Activated T-cell treated with anti-CD3 and anti-CD28 coated beads, Interleukin-2, amount 50 U/mL, for 4 hours (primary cell): ENCODE measurements around the gene SLC35F6. TPM values are rescaled to one million over a fixed set of nuclear protein-coding genes. Genes with fewer than 3 reads are reported as not detected.

Source experiments
- ATAC-seq, 2 donors: fragments of 200-7000 bp; cut with Tn5 transposase; one replicate each; pipeline ENCODE4 v1.10.0; 2021
- DNase-seq: peaks from one replicate; pipeline ENCODE4 v3.0.0-alpha.2; 2020
- H3K27me3 Mint-ChIP-seq: one replicate; pipeline ENCODE4 v1.8.0; 2021; ENCODE audit warnings: low read depth, mixed read lengths
- H3K36me3 Mint-ChIP-seq: one replicate; pipeline ENCODE4 v1.8.0; 2022; ENCODE audit warnings: mixed read lengths; ENCODE audit not compliant: insufficient read depth
- H3K4me1 Mint-ChIP-seq: one replicate; pipeline ENCODE4 v1.8.0; 2021; ENCODE audit warnings: low read depth, mixed read lengths
- H3K4me3 Mint-ChIP-seq: one replicate; pipeline ENCODE4 v1.8.0; 2021; ENCODE audit warnings: mild to moderate bottlenecking, moderate library complexity, mixed read lengths
- H3K9me3 Mint-ChIP-seq: one replicate; pipeline ENCODE4 v1.8.0; 2021; ENCODE audit warnings: mixed read lengths
- total RNA-seq, 3 donors: library from RNA; stranded (reverse); gene quantifications; one replicate each; pipeline ENCODE4 v1.2.1, GENCODE V29; 2021

The SLC35F6 gene
- total RNA-seq, 3 donors from 2014 or later, result 9.2 to 12.5 (median 11.6) TPM

DNA sequence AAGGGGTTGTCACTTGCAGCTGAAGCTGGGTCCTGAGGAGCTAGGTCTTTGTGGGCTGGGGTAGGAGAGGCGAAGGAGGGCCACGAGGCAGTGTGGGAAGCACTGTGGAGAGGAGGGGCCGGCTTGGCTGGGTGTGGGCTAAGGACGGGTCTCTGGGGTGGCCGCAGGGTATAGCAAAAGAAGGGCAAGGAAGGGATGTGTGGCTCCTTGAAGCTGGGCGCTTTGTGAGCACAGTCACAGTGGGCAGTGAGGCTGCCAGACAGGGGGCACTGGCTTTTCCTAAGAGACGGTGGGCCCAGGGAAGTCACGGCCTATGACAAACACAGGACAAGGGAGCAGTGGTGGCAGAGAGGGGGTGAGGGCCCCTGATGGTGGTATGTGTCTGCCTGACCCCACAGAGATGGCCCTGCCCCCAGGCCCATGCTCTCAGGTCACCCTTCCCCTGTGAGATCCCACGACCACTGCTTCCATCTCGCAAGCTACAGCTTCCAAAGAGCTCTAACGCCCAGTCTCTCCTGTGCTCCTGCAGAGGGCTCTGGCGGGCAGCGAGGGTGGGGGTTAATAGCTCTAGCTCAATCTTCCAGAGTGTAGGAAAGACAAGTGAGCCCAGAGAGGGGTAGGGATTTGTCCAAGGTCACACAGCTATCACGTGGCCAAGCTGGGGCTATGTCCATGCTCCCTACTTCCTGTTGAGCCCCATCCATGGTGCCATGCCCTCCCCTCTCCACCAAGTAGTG is 39.1 kb upstream of the SLC35F6 start:
- H3K27me3 Mint-ChIP-seq, result peaks cover 15% of the 10 kb centered on the region
- DNase-seq (no peak), ATAC-seq (no peak)
- no peaks in the 10 kb centered on the region for H3K9me3 Mint-ChIP-seq
- no peaks in the 10 kb centered on the region for H3K36me3 Mint-ChIP-seq
- H3K4me1 Mint-ChIP-seq, result no peaks in the 10 kb centered on the region
- no peak overlapping the region for H3K4me3 Mint-ChIP-seq

DNA sequence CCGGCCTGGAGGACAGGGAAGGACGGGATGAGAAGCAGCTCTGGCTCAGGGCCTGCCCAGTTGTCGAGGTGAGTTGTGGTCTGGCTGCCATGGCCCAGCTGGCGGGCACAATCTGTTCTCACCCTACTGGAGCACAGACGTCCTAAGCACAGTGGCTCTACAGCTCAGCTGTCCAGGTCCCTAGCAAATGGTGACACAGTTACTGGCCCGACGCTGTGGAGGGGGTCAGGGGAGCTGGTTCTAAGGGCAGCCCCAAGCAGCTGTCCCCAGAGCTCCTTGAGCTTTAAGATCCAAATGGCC is 38.6 kb upstream of the SLC35F6 start:
- DNase-seq (no peak), ATAC-seq (no peak)
- Mint-ChIP-seq H3K9me3 (no peaks in the 10 kb centered on the region), H3K4me3 (no peak overlapping the region), H3K36me3 (no peaks in the 10 kb centered on the region), H3K4me1 (no peaks in the 10 kb centered on the region), H3K27me3 (peaks cover 15% of the 10 kb centered on the region)

GRCh38 chr2:26726228-26726627 is 37.9 kb upstream of the SLC35F6 start:
- no peak for ATAC-seq
- no peak overlapping the region for H3K4me3 Mint-ChIP-seq
- DNase-seq, result no peak
- H3K27me3 Mint-ChIP-seq, result peaks cover 21% of the 10 kb centered on the region
- H3K9me3 Mint-ChIP-seq, result no peaks in the 10 kb centered on the region
- no peaks in the 10 kb centered on the region for H3K36me3 Mint-ChIP-seq
- H3K4me1 Mint-ChIP-seq, result no peaks in the 10 kb centered on the region

DNA sequence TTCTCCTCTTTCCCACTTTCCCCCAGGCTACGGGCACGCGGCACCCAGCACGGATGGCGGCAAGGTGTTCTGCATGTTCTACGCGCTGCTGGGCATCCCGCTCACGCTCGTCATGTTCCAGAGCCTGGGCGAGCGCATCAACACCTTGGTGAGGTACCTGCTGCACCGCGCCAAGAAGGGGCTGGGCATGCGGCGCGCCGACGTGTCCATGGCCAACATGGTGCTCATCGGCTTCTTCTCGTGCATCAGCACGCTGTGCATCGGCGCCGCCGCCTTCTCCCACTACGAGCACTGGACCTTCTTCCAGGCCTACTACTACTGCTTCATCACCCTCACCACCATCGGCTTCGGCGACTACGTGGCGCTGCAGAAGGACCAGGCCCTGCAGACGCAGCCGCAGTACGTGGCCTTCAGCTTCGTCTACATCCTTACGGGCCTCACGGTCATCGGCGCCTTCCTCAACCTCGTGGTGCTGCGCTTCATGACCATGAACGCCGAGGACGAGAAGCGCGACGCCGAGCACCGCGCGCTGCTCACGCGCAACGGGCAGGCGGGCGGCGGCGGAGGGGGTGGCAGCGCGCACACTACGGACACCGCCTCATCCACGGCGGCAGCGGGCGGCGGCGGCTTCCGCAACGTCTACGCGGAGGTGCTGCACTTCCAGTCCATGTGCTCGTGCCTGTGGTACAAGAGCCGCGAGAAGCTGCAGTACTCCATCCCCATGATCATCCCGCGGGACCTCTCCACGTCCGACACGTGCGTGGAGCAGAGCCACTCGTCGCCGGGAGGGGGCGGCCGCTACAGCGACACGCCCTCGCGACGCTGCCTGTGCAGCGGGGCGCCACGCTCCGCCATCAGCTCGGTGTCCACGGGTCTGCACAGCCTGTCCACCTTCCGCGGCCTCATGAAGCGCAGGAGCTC is 36.2 kb upstream of the SLC35F6 start:
- DNase-seq, result no peak

GRCh38 chr2:26729311-26729710 is 34.8 kb upstream of the SLC35F6 start:
- ATAC-seq, result no peak
- no peak for DNase-seq
- H3K27me3 Mint-ChIP-seq, result peaks cover 23% of the 10 kb centered on the region
- H3K4me1 Mint-ChIP-seq, result no peaks in the 10 kb centered on the region
- no peak overlapping the region for H3K4me3 Mint-ChIP-seq
- H3K9me3 Mint-ChIP-seq, result no peaks in the 10 kb centered on the region
- H3K36me3 Mint-ChIP-seq, result no peaks in the 10 kb centered on the region

More for the DNA sequence above, 36.2 kb upstream of the SLC35F6 start:
- H3K27me3 Mint-ChIP-seq, result peaks cover 21% of the 10 kb centered on the region
- H3K9me3 Mint-ChIP-seq, result no peaks in the 10 kb centered on the region
- no peaks in the 10 kb centered on the region for H3K36me3 Mint-ChIP-seq
- no peak overlapping the region for H3K4me3 Mint-ChIP-seq
- H3K4me1 Mint-ChIP-seq, result no peaks in the 10 kb centered on the region
- ATAC-seq, result peak; percentile 62 to 67

DNA sequence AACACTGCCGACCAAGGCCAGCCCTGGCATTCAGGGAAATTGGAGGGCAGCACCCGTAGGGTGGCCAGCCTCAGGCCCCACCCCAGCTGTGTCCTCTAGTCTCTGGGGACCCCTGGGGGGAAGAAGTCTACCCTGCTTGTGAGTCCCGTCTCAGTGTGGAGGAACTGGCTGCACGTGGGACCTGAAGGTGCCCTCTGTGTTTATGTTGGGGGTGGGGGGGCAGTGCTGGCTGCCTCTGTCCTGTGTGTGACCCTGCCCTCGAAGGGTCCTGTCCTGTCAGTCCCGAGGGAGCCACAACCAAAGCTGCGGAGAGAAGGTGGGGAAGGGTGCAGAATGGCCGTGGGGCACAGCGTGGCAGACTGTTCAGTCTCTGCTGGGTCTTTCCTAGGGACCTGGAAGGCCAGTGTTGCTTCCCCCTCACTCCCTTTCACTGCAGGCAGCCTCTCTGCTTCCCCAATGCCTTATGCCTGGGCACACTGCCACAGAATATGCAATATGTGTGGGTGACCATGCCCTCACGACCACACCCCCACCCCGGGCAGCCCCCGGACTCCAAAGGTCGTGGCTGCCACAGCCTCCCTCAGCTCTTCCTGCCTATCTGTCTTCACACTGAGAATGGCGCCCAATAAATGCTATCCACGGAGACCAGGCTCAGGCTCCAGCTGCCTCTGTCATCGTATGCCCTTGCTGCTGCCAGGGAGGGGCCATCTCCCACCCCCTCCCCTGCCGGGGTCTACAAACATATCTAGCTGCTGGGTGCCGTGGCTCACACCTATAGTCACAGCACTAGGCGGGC is 33.3 kb upstream of the SLC35F6 start:
- no peak for ATAC-seq
- no peak for DNase-seq
- H3K36me3 Mint-ChIP-seq, result no peaks in the 10 kb centered on the region
- no peaks in the 10 kb centered on the region for H3K4me1 Mint-ChIP-seq
- H3K27me3 Mint-ChIP-seq, result peaks cover 27% of the 10 kb centered on the region
- no peaks in the 10 kb centered on the region for H3K9me3 Mint-ChIP-seq
- H3K4me3 Mint-ChIP-seq, result no peak overlapping the region

DNA sequence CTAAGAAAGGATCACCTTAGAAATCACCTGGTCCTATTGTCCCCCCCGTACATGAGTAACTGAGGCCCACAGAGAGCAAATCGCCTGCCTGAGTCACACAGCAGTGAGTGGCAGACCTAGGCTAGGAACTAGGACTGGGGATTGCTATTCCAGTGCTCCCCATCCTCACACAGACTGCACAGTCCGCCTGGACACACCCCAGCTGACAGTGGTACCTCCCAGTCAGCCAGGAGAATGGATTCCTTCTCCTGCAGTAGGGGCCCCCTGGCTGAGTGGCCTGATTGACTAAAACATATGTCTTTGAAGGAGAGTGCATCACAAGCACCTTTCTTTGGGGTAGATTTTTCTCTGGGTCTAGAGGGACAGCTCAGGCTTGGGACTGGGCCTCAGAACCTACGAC is 32.4 kb upstream of the SLC35F6 start:
- ATAC-seq (no peak), DNase-seq (no peak)
- Mint-ChIP-seq H3K4me3 (no peak overlapping the region), H3K27me3 (peaks cover 27% of the 10 kb centered on the region), H3K36me3 (no peaks in the 10 kb centered on the region), H3K9me3 (no peaks in the 10 kb centered on the region), H3K4me1 (no peaks in the 10 kb centered on the region)

DNA sequence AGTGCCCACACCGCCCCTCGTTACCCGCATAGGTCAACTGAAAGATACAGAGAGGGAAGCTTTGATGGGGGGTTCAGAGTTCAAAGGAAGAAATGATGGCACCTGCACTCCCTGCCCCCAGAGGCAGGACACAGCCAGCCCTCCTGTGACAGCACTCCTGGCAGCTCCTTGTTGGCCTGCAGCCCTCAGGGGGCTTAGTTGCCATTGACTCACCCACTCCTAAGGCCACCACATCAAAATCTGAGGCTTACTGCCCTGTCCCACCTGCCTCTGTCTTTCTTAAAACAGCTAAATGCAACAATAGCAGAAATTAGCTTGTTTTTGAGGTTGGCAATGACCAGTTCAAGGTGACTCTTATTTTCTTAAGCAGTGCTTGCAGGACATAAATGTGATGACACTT is 31.6 kb upstream of the SLC35F6 start:
- no peaks in the 10 kb centered on the region for H3K36me3 Mint-ChIP-seq
- H3K4me1 Mint-ChIP-seq, result no peaks in the 10 kb centered on the region
- DNase-seq, result no peak
- H3K27me3 Mint-ChIP-seq, result peaks cover 22% of the 10 kb centered on the region
- no peaks in the 10 kb centered on the region for H3K9me3 Mint-ChIP-seq
- H3K4me3 Mint-ChIP-seq, result no peak overlapping the region
- ATAC-seq, result no peak

DNA sequence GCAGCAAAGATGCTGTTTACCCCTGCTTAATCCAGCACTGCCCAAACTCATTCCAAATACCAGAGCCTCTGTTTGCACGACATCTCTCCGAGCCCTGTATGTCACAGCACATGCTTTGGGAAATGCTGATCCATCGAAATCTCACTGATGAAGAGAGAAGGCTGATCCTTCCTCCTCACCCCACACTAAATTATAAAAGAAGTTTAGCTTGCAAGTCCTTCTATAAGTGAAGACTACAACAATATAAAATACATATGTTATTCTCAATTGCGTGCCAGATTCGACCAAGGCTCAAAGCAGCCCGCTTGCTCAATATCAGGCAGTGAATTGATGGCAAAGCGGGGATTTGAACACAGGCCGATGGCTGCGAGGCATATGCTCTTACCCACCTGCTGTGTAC is 30.7 kb upstream of the SLC35F6 start:
- H3K4me3 Mint-ChIP-seq, result no peak overlapping the region
- ATAC-seq, result no peak
- H3K9me3 Mint-ChIP-seq, result no peaks in the 10 kb centered on the region

DNA sequence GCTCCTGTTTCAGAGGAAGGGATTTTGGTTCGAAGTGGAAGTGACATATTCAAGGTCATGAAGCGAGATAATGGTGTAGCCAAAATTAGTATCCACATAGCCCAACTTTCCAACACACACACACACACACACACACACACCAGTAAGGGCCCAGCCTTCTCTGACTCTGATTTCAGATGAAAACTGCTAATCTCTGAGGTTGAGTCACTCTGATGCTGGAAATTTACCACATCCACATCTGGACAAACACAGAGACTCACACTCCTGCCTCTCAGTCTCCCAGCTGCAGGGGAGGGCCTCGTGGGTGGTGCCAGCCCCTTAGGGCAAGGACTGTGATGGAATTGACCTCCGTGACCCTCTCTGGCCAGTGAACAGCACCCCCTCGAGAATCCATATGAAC is 29.0 kb upstream of the SLC35F6 start:
- DNase-seq, result no peak
- Mint-ChIP-seq H3K27me3 (peaks cover 19% of the 10 kb centered on the region), H3K4me1 (no peaks in the 10 kb centered on the region), H3K36me3 (no peaks in the 10 kb centered on the region), H3K4me3 (no peak overlapping the region), H3K9me3 (no peaks in the 10 kb centered on the region)
- ATAC-seq, result no peak

More for the DNA sequence above, 30.7 kb upstream of the SLC35F6 start:
- H3K27me3 Mint-ChIP-seq, result peaks cover 18% of the 10 kb centered on the region
- no peaks in the 10 kb centered on the region for H3K36me3 Mint-ChIP-seq
- DNase-seq, result no peak
- no peaks in the 10 kb centered on the region for H3K4me1 Mint-ChIP-seq

- Mint-ChIP-seq H3K27me3 (peaks cover 15% of the 10 kb centered on the region), H3K4me1 (peaks cover 3% of the 10 kb centered on the region), H3K4me3 (no peak overlapping the region), H3K9me3 (no peaks in the 10 kb centered on the region), H3K36me3 (no peaks in the 10 kb centered on the region)
- no peak for DNase-seq
- ATAC-seq, result no peak
Measured at GRCh38 chr2:26735883-26736588, 28.0 kb upstream of the SLC35F6 start.

DNA sequence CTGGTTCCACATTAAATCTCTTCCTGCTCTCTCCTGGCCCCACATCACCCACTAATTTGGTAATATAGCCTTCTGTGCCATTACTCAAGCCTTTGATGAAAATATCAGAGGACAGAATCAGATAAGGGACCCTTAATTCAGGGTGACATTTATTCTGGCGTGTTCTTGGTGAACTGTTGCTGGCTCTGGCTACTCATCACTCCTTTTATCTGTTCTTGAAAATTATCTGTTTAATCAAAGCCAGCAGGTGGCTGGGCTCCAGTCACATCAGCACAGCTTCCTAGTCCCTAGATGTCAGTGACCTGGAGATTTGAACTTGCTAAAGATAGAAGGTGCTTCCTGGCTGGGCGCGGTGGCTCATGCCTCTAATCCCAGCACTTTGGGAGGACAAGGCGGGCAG is 26.9 kb upstream of the SLC35F6 start:
- H3K4me3 Mint-ChIP-seq, result no peak overlapping the region
- H3K9me3 Mint-ChIP-seq, result no peaks in the 10 kb centered on the region
- H3K36me3 Mint-ChIP-seq, result no peaks in the 10 kb centered on the region
- peaks cover 4% of the 10 kb centered on the region for H3K4me1 Mint-ChIP-seq
- DNase-seq (no peak), ATAC-seq (no peak)
- H3K27me3 Mint-ChIP-seq, result peaks cover 13% of the 10 kb centered on the region

DNA sequence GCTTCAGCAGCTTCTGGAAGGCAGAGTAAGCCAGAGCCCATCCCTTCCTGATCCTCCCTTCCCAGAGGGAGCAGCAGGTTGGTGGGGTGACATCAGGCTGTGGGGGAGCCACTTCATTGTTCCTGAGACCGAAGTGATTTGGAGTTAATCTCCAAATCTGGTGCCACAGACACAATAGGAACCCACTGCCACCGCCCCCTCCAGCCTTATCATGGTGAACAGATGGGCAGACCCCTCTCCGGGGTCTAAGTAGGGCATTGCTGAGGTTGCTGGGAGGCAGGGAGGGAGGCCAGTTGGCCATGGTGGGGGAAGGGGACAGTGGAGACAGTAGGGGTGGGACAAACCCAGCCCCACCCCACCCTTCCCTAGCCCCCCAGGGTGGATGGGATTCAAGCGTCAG is 25.6 kb upstream of the SLC35F6 start:
- DNase-seq (no peak), ATAC-seq (no peak)
- H3K9me3 Mint-ChIP-seq, result no peaks in the 10 kb centered on the region
- no peaks in the 10 kb centered on the region for H3K36me3 Mint-ChIP-seq
- H3K4me3 Mint-ChIP-seq, result no peak overlapping the region
- peaks cover 4% of the 10 kb centered on the region for H3K4me1 Mint-ChIP-seq
- H3K27me3 Mint-ChIP-seq, result peaks cover 13% of the 10 kb centered on the region

DNA sequence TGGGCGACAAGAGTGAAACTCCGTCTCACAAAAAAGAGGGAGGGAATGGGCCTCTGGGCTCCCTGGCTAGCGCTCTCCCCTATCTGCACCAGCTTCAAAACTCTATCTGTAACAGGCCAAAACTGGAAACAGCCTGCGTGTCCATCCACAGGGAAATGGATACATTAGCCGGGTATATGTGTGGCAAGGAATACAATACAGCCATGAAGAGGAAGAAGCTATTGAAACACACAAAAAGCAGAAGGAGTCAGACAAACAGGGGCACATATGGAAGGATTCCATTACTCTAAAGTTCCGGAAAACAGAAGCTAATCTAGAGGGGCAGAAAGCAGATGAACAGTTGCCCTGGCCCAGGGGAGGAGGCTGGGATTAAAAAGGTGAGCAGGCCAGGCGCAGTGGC is 24.6 kb upstream of the SLC35F6 start:
- Mint-ChIP-seq H3K4me3 (no peak overlapping the region), H3K9me3 (no peaks in the 10 kb centered on the region), H3K36me3 (no peaks in the 10 kb centered on the region), H3K27me3 (peaks cover 11% of the 10 kb centered on the region), H3K4me1 (peaks cover 4% of the 10 kb centered on the region)
- ATAC-seq (no peak), DNase-seq (no peak)
